Measurements from ENCODE around the gene ARHGAP15.

The ARHGAP15 gene

DNA sequence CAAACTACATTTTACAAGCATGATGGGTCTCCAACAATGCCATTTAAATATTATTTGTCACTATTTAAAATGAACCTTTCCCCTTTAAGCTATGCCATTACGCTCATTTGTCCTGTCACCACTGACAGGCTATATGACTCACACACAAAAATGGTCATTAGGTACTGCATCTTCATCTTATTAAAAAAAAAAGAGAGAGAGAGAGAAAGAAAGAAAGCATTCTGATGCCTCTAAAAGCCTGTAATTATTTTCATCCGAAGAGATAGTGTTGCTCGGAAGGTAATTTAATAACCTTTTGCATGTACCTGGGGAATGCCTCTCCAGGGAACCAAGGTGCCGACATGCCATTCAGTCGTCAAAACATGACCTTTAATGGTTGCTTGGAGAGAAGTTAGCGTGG lies 226.7 kb downstream of the ARHGAP15 start:
- TF ChIP-seq, protein P1, sequence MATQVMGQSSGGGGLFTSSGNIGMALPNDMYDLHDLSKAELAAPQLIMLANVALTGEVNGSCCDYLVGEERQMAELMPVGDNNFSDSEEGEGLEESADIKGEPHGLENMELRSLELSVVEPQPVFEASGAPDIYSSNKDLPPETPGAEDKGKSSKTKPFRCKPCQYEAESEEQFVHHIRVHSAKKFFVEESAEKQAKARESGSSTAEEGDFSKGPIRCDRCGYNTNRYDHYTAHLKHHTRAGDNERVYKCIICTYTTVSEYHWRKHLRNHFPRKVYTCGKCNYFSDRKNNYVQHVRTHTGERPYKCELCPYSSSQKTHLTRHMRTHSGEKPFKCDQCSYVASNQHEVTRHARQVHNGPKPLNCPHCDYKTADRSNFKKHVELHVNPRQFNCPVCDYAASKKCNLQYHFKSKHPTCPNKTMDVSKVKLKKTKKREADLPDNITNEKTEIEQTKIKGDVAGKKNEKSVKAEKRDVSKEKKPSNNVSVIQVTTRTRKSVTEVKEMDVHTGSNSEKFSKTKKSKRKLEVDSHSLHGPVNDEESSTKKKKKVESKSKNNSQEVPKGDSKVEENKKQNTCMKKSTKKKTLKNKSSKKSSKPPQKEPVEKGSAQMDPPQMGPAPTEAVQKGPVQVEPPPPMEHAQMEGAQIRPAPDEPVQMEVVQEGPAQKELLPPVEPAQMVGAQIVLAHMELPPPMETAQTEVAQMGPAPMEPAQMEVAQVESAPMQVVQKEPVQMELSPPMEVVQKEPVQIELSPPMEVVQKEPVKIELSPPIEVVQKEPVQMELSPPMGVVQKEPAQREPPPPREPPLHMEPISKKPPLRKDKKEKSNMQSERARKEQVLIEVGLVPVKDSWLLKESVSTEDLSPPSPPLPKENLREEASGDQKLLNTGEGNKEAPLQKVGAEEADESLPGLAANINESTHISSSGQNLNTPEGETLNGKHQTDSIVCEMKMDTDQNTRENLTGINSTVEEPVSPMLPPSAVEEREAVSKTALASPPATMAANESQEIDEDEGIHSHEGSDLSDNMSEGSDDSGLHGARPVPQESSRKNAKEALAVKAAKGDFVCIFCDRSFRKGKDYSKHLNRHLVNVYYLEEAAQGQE (IDR thresholded peaks at IDR 0.05; ENCODE audit: low read depth) = no peak
- TF ChIP-seq CREB1 (IDR thresholded peaks at IDR 0.05; ENCODE audit: low read depth) (no peak), CEBPB (IDR thresholded peaks at IDR 0.05) (no peak), EGR1 (IDR thresholded peaks at IDR 0.05) (no peak), YY1 (IDR thresholded peaks at IDR 0.05; ENCODE audit: low read depth) (no peak), TCF12 (IDR thresholded peaks at IDR 0.05; ENCODE audit: low read depth) (no peak), USF1 (IDR thresholded peaks at IDR 0.05) (no peak), EP300 (IDR thresholded peaks at IDR 0.05; ENCODE audit: borderline replicate concordance) (no peak), ZBTB7A (IDR thresholded peaks at IDR 0.05; ENCODE audit: low read depth) (no peak), RAD21 (IDR thresholded peaks at IDR 0.05; ENCODE audit: low read depth) (no peak), FOXM1 (IDR thresholded peaks at IDR 0.05; ENCODE audit: borderline replicate concordance, low read depth) (no peak), TAF1 (IDR thresholded peaks at IDR 0.05; ENCODE audit: low read depth) (no peak), TEAD4 (IDR thresholded peaks at IDR 0.05) (no peak), NFIC (IDR thresholded peaks at IDR 0.05) (no peak)
- TF ChIP-seq, protein P2, sequence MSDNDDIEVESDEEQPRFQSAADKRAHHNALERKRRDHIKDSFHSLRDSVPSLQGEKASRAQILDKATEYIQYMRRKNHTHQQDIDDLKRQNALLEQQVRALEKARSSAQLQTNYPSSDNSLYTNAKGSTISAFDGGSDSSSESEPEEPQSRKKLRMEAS (IDR thresholded peaks at IDR 0.05) = no peak

GRCh38 chr2:143356336-143356735 lies 227.1 kb downstream of the ARHGAP15 start:
- no peak for TF ChIP-seq NFIC (IDR thresholded peaks at IDR 0.05)
- TF ChIP-seq EP300 (IDR thresholded peaks at IDR 0.05; ENCODE audit: borderline replicate concordance) = no peak
- TF ChIP-seq, protein P2 (IDR thresholded peaks at IDR 0.05) = no peak
- TF ChIP-seq TAF1 (IDR thresholded peaks at IDR 0.05; ENCODE audit: low read depth) = no peak
- TF ChIP-seq TEAD4 (IDR thresholded peaks at IDR 0.05) = no peak
- TF ChIP-seq, protein P1 (IDR thresholded peaks at IDR 0.05; ENCODE audit: low read depth) = no peak
- no peak for TF ChIP-seq CEBPB (IDR thresholded peaks at IDR 0.05)
- no peak for TF ChIP-seq YY1 (IDR thresholded peaks at IDR 0.05; ENCODE audit: low read depth)
- no peak for TF ChIP-seq ZBTB7A (IDR thresholded peaks at IDR 0.05; ENCODE audit: low read depth)
- no peak for TF ChIP-seq TCF12 (IDR thresholded peaks at IDR 0.05; ENCODE audit: low read depth)
- no peak for TF ChIP-seq FOXM1 (IDR thresholded peaks at IDR 0.05; ENCODE audit: borderline replicate concordance, low read depth)
- no peak for TF ChIP-seq CREB1 (IDR thresholded peaks at IDR 0.05; ENCODE audit: low read depth)
- no peak for TF ChIP-seq EGR1 (IDR thresholded peaks at IDR 0.05)
- TF ChIP-seq RAD21 (IDR thresholded peaks at IDR 0.05; ENCODE audit: low read depth) = no peak
- TF ChIP-seq USF1 (IDR thresholded peaks at IDR 0.05) = no peak

GRCh38 chr2:143356736-143357446 lies 227.7 kb downstream of the ARHGAP15 start:
- no peak for TF ChIP-seq TEAD4 (IDR thresholded peaks at IDR 0.05)
- TF ChIP-seq ZBTB7A (IDR thresholded peaks at IDR 0.05; ENCODE audit: low read depth) = no peak
- no peak for TF ChIP-seq YY1 (IDR thresholded peaks at IDR 0.05; ENCODE audit: low read depth)
- TF ChIP-seq CEBPB (IDR thresholded peaks at IDR 0.05) = no peak
- TF ChIP-seq, protein P2 (IDR thresholded peaks at IDR 0.05) = no peak
- no peak for TF ChIP-seq RAD21 (IDR thresholded peaks at IDR 0.05; ENCODE audit: low read depth)
- TF ChIP-seq EGR1 (IDR thresholded peaks at IDR 0.05) = no peak
- no peak for TF ChIP-seq NFIC (IDR thresholded peaks at IDR 0.05)
- TF ChIP-seq USF1 (IDR thresholded peaks at IDR 0.05) = no peak
- TF ChIP-seq CREB1 (IDR thresholded peaks at IDR 0.05; ENCODE audit: low read depth) = no peak
- TF ChIP-seq TAF1 (IDR thresholded peaks at IDR 0.05; ENCODE audit: low read depth) = no peak

DNA sequence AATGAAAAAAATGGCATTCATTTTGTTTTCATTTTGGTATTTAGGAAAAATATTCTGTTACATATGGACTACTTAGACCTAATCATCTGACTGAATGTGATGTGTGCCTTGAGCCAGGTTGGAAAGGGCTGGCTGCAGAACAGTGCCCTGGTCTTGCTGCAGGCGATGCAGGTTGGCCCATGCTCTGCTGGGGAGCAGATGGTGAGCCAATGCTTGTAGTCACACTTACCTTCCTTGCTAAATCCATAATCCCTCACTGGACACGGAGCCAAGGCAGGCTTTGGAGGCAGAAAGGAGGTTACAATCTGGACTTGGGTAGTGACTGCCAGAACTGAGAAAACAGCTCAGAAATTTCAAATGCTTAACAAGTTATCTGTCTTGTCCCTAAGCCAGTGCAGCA lies 228.7 kb downstream of the ARHGAP15 start:
- TF ChIP-seq FOXM1 (IDR thresholded peaks at IDR 0.05; ENCODE audit: borderline replicate concordance, low read depth) = no peak
- TF ChIP-seq YY1 (IDR thresholded peaks at IDR 0.05; ENCODE audit: low read depth) = no peak
- TF ChIP-seq EP300 (IDR thresholded peaks at IDR 0.05; ENCODE audit: borderline replicate concordance) = no peak
- TF ChIP-seq TAF1 (IDR thresholded peaks at IDR 0.05; ENCODE audit: low read depth) = no peak
- no peak for TF ChIP-seq CEBPB (IDR thresholded peaks at IDR 0.05)
- no peak for TF ChIP-seq TCF12 (IDR thresholded peaks at IDR 0.05; ENCODE audit: low read depth)
- TF ChIP-seq CREB1 (IDR thresholded peaks at IDR 0.05; ENCODE audit: low read depth) = no peak

DNA sequence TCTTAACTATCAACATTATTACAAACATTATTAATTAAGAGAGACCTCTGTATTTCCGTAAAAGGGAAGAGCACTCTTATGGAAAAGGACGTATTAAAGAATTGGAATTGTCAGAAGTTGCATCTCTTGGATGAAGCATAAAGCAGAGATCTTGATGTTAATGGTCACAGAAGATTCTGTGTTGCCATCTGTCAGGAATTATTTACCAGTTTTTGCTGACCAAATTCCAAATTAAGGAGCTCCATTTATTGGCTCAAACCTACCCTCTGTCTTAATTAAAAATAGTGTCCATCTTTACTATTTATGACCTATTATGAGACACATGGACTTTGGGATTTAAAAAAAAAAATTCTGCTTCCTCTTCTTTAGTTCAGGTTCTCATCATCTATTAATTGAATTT lies 232.1 kb downstream of the ARHGAP15 start:
- no peak for TF ChIP-seq RAD21 (IDR thresholded peaks at IDR 0.05; ENCODE audit: low read depth)
- TF ChIP-seq, protein P1 (IDR thresholded peaks at IDR 0.05; ENCODE audit: low read depth) = no peak
- no peak for TF ChIP-seq NFIC (IDR thresholded peaks at IDR 0.05)
- TF ChIP-seq CEBPB (IDR thresholded peaks at IDR 0.05) = no peak
- TF ChIP-seq USF1 (IDR thresholded peaks at IDR 0.05) = no peak
- no peak for TF ChIP-seq YY1 (IDR thresholded peaks at IDR 0.05; ENCODE audit: low read depth)
- no peak for TF ChIP-seq FOXM1 (IDR thresholded peaks at IDR 0.05; ENCODE audit: borderline replicate concordance, low read depth)
- TF ChIP-seq ZBTB7A (IDR thresholded peaks at IDR 0.05; ENCODE audit: low read depth) = no peak
- no peak for TF ChIP-seq TCF12 (IDR thresholded peaks at IDR 0.05; ENCODE audit: low read depth)
- no peak for TF ChIP-seq TEAD4 (IDR thresholded peaks at IDR 0.05)

All from Ishikawa (cell line).